ENCODE results near the gene RFT1.

- TF ChIP-seq CTCF (IDR thresholded peaks at IDR 0.05; ENCODE audit: extremely low read depth in 1 of 2, insufficient read depth in 1 of 2, low read depth in 1 of 2, low read length in 2 of 2) (no peak), FOS (IDR thresholded peaks at IDR 0.05; ENCODE audit: borderline replicate concordance, insufficient read depth, low read length) (no peak), POLR2A (IDR thresholded peaks at IDR 0.05; ENCODE audit: low read depth, low read length) (no peak), POLR2AphosphoS5 (IDR thresholded peaks at IDR 0.05; ENCODE audit: insufficient read depth, low read depth, low read length) (no peak)
Measured at GRCh38 chr3:53171064-53171418, 40.8 kb upstream of the RFT1 start.
